Neural progenitor cell (in vitro differentiated cells): ENCODE data around the gene SMOC2. TPM values are rescaled to one million over a fixed set of nuclear protein-coding genes. Genes with fewer than 3 reads are reported as not detected.
A peak's percentile ranks its signal among the peaks of the same experiment; 100 is the strongest.

Experiments
- DNase-seq: peaks from one replicate; pipeline ENCODE4 v3.0.0-alpha.2; 2016; ENCODE audit warnings: low spot score
- H2AFZ ChIP-seq: fragments of 200-600 bp; sonication (generic); replicated peaks from 2 replicates; pipeline ENCODE4 v1.6.1; 2016; ENCODE audit warnings: antibody characterized with exemption
- H3F3A ChIP-seq: fragments of 200-600 bp; sonication (generic); 2 replicates; pipeline ENCODE4 v1.6.1; 2016; ENCODE audit warnings: antibody characterized with exemption, low read depth
- H3K27ac ChIP-seq: fragments of 200-600 bp; sonication (generic); 2 replicates; pipeline ENCODE4 v1.5.1; 2016; ENCODE audit warnings: mild to moderate bottlenecking
- H3K27me3 ChIP-seq: fragments of 200-600 bp; sonication (generic); 2 replicates; pipeline ENCODE4 v1.6.1; 2016; ENCODE audit warnings: mild to moderate bottlenecking, moderate library complexity
- H3K36me3 ChIP-seq: fragments of 200-600 bp; sonication (generic); 2 replicates; pipeline ENCODE4 v1.5.1; 2016
- H3K4me1 ChIP-seq: fragments of 200-600 bp; sonication (generic); 2 replicates; pipeline ENCODE4 v1.6.1; 2016; ENCODE audit warnings: mixed run types
- H3K4me2 ChIP-seq: fragments of 200-600 bp; sonication (generic); 2 replicates; pipeline ENCODE4 v1.6.1; 2016
- H3K4me3 ChIP-seq: fragments of 200-600 bp; sonication (generic); 2 replicates; pipeline ENCODE4 v1.5.1; 2016
- H3K79me2 ChIP-seq: fragments of 200-600 bp; sonication (generic); 2 replicates; pipeline ENCODE4 v1.6.1; 2016; ENCODE audit warnings: low read depth
- H3K9ac ChIP-seq: fragments of 200-600 bp; sonication (generic); 2 replicates; pipeline ENCODE4 v1.6.1; 2016
- H3K9me3 ChIP-seq: fragments of 200-600 bp; sonication (generic); 2 replicates; pipeline ENCODE4 v1.5.1; 2016; ENCODE audit warnings: low read depth
- H4K20me1 ChIP-seq: fragments of 200-600 bp; sonication (generic); 2 replicates; pipeline ENCODE4 v1.6.1; 2016; ENCODE audit warnings: low read depth
- H3K27ac Mint-ChIP-seq: 3 replicates; pipeline ENCODE4 v1.8.0; 2021; ENCODE audit warnings: mixed read lengths
- H3K27me3 Mint-ChIP-seq: 2 replicates; pipeline ENCODE4 v1.8.0; 2022; ENCODE audit warnings: low read depth, mild to moderate bottlenecking, inconsistent platforms, moderate library complexity, mixed read lengths; ENCODE audit not compliant: insufficient read depth
- H3K36me3 Mint-ChIP-seq: 3 replicates; pipeline ENCODE4 v1.8.0; 2021; ENCODE audit warnings: mixed read lengths
- H3K4me1 Mint-ChIP-seq: 3 replicates; pipeline ENCODE4 v1.8.0; 2021; ENCODE audit warnings: mixed read lengths
- H3K4me3 Mint-ChIP-seq: 3 replicates; pipeline ENCODE4 v1.8.0; 2021; ENCODE audit warnings: mild to moderate bottlenecking, moderate library complexity, mixed read lengths
- H3K9me3 Mint-ChIP-seq: 3 replicates; pipeline ENCODE4 v1.8.0; 2020; ENCODE audit warnings: mixed read lengths
- CTCF ChIP-seq: fragments of 200-600 bp; sonication (generic); IDR thresholded peaks from 2 replicates; pipeline ENCODE4 v1.5.1; 2017; ENCODE audit warnings: antibody characterized with exemption, mild to moderate bottlenecking
- EZH2 ChIP-seq: fragments of 200-600 bp; sonication (generic); IDR thresholded peaks from 2 replicates; pipeline ENCODE4 v1.6.1; 2017; ENCODE audit warnings: antibody characterized with exemption, mild to moderate bottlenecking, moderate library complexity
- EZH2phosphoT487 ChIP-seq: fragments of 200-600 bp; sonication (generic); IDR thresholded peaks from 2 replicates; pipeline ENCODE4 v1.6.1; 2017; ENCODE audit warnings: antibody characterized with exemption
- total RNA-seq: library from RNA; depleted of rRNA; stranded (reverse); fragments of >200 nt; gene quantifications from 2 replicates; pipeline ENCODE4 v1.2.3, GENCODE V29; 2015; ENCODE audit warnings: low replicate concordance

SMOC2 gene
- total RNA-seq, 1 donor from 2014 or later: 0.75 TPM

GRCh38 chr6:168628176-168628553 is 187.2 kb downstream of the SMOC2 start:
- DNase-seq: no peak
- Mint-ChIP-seq H3K4me1 (peaks cover 36% of the 10 kb centered on the region), H3K9me3 (no peaks in the 10 kb centered on the region), H3K27me3 (no peaks in the 10 kb centered on the region), H3K36me3 (no peaks in the 10 kb centered on the region), H3K27ac (no peak overlapping the region), H3K4me3 (no peak overlapping the region)
- Histone ChIP-seq H3F3A (no peaks in the 10 kb centered on the region), H3K27me3 (no peaks in the 10 kb centered on the region), H3K79me2 (no peaks in the 10 kb centered on the region), H3K27ac (no peak overlapping the region), H3K9me3 (no peaks in the 10 kb centered on the region), H3K4me3 (no peak overlapping the region), H3K36me3 (no peaks in the 10 kb centered on the region), H3K4me1 (no peaks in the 10 kb centered on the region), H3K9ac (no peak overlapping the region), H2AFZ (no peak overlapping the region), H3K4me2 (no peak overlapping the region), H4K20me1 (no peaks in the 10 kb centered on the region)
- TF ChIP-seq EZH2 (no peak), EZH2phosphoT487 (no peak), CTCF (no peak)

GRCh38 chr6:168628732-168629245 is 187.8 kb downstream of the SMOC2 start:
- H3K36me3 ChIP-seq: no peaks in the 10 kb centered on the region
- DNase-seq: no peak
- H3K27ac ChIP-seq: no peak overlapping the region
- no peaks in the 10 kb centered on the region for H3K27me3 ChIP-seq
- no peak overlapping the region for H3K4me3 Mint-ChIP-seq
- H3K27ac Mint-ChIP-seq: no peak overlapping the region
- H3K4me2 ChIP-seq: no peak overlapping the region
- H3K4me1 Mint-ChIP-seq: peaks cover 36% of the 10 kb centered on the region
- H4K20me1 ChIP-seq: no peaks in the 10 kb centered on the region
- TF ChIP-seq CTCF (no peak), EZH2 (no peak), EZH2phosphoT487 (no peak)
- H3K79me2 ChIP-seq: no peaks in the 10 kb centered on the region
- no peak overlapping the region for H3K9ac ChIP-seq
- H3K27me3 Mint-ChIP-seq: no peaks in the 10 kb centered on the region
- no peaks in the 10 kb centered on the region for H3K36me3 Mint-ChIP-seq
- no peaks in the 10 kb centered on the region for H3K4me1 ChIP-seq
- no peak overlapping the region for H3K4me3 ChIP-seq
- H3K9me3 Mint-ChIP-seq: no peaks in the 10 kb centered on the region
- no peaks in the 10 kb centered on the region for H3K9me3 ChIP-seq
- H2AFZ ChIP-seq: no peak overlapping the region
- no peaks in the 10 kb centered on the region for H3F3A ChIP-seq

GRCh38 chr6:168631564-168631963 is 190.6 kb downstream of the SMOC2 start:
- H3K4me3 ChIP-seq: no peak overlapping the region
- no peaks in the 10 kb centered on the region for H4K20me1 ChIP-seq
- Mint-ChIP-seq H3K4me1 (peaks cover 22% of the 10 kb centered on the region), H3K27ac (peak overlapping the region; percentile 49), H3K27me3 (no peaks in the 10 kb centered on the region), H3K36me3 (no peaks in the 10 kb centered on the region), H3K4me3 (no peak overlapping the region), H3K9me3 (no peaks in the 10 kb centered on the region)
- H3K27ac ChIP-seq: no peak overlapping the region
- no peaks in the 10 kb centered on the region for H3K36me3 ChIP-seq
- H3K27me3 ChIP-seq: no peaks in the 10 kb centered on the region
- no peaks in the 10 kb centered on the region for H3F3A ChIP-seq
- no peaks in the 10 kb centered on the region for H3K79me2 ChIP-seq
- H3K4me2 ChIP-seq: no peak overlapping the region
- no peak overlapping the region for H2AFZ ChIP-seq
- no peak for TF ChIP-seq EZH2phosphoT487
- no peak for TF ChIP-seq EZH2
- no peak for TF ChIP-seq CTCF
- no peak for DNase-seq
- no peaks in the 10 kb centered on the region for H3K4me1 ChIP-seq
- H3K9ac ChIP-seq: no peak overlapping the region
- no peaks in the 10 kb centered on the region for H3K9me3 ChIP-seq
